Right kidney (tissue), 1 donor: ENCODE measurements around the gene GALNS.

Experiments used
- DNase-seq: peaks from one replicate; pipeline ENCODE4 v3.0.0-alpha.2; 2016

The GALNS gene

DNA sequence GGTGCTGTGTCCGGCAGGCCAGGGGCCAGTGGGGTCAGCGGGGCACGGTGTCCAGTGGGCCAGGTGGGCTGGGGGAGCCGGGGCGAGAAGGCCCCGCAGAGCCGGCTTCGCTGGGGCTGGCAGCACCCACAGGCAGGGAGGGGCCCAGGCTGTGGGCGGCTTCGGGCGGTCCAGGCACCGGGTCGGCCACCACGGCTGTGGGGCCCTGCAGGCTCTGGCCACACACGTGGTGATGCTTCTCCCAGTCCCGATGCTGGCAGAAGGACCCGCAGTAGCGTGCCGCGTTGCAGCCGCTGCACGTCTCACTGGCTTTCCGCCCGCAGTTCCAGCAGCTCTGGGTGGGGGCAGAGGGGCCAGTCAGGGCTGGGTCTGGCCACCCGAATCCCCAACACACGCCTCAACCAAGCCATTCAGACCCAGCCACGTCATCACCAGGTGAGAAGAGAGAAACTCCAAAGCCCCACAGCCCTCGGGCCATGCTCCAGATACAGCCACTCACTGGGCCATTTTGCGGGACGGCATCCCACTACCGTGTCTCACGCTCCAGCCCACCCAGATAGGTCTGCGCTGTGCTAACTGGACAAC is 20.3 kb upstream of the GALNS start:
- no peak for DNase-seq

DNA sequence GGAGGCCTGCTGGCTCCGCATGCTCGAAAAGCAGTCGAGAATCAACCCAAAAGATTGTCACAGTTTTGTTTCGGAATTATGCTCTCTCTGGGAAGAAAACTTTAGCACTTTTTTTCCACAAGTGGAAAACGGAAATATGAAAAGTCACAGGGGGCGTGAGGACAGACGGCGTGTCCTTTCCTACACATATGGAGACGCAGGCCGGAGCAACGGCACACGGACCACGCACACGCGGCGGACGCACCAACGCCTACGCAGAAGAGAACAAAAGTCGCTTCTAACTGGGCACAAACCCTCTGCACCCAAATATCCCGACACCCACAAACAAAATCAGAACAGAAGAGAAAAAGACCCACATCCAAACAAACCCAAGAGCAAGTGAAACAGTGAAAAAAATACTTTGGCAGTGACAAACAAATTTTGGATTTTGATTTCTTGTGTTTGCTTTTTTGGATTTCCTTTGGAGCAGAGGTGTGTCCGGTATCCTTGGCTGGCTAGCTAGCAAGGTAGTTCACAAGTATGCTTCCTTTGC is 19.0 kb upstream of the GALNS start:
- no peak for DNase-seq

DNA sequence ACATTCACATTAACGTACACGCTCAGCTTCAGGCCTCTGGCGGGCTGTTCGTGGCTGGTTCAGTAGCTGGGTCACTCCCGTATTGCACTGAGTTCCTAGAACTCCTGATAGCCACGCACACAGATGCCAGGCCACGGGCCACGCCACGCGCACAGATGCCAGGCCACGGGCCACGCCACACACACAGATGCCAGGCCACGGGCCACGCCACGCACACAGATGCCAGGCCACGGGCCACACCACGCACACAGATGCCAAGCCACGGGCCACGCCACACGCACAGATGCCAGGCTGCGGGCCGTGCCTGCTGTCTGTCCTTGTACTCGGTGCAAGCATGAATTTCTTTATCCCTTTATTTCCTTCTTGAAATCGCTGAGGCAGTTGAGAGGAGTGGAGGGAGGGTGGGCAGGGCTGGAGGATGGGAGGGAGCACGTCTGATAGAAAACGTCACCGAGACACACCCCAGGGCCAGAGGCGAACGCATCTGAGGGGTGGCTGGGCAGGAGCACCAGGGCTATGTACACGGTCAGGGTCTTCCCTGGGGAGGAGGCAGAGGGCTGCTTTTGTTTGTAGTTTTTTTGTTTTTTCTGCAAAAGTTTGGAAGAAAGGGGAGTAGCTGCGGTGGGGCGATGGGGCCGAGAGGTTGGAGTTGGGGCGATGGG is 18.3 kb upstream of the GALNS start:
- DNase-seq: no peak

DNA sequence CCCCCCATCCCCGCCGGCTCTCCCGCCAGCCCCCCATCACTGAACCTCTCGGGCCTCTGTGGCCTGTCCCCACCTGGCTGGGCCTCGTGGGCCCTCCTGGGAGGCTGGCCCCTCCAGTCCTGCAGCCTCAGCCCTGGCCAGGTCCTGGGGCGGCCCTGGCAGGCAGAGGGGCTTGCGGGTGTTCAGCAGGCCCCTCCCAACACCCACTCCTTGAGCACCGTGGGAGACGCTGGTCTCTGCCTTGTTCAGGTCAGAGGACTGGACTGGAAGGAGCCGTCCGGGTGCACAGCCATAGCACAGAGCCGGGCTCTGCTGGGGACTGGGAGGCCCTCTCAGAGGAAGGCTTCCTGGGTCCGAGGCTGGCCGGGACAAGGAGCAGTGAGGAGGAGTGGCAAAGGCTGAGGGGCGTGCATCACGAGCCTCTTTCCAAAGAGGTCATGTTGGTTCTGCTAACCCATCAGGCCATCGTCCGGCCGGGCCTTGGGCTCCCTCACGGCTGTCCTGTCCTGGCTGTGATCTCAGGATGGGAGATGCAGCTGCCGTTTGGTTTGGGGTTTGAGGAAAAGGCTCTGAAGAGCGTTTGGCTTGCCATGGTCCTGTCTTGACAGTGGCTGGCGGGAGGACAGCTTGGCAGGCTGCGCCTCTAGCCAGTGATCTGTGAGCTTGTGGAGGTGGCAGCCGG is 16.0 kb upstream of the GALNS start:
- DNase-seq: no peak

DNA sequence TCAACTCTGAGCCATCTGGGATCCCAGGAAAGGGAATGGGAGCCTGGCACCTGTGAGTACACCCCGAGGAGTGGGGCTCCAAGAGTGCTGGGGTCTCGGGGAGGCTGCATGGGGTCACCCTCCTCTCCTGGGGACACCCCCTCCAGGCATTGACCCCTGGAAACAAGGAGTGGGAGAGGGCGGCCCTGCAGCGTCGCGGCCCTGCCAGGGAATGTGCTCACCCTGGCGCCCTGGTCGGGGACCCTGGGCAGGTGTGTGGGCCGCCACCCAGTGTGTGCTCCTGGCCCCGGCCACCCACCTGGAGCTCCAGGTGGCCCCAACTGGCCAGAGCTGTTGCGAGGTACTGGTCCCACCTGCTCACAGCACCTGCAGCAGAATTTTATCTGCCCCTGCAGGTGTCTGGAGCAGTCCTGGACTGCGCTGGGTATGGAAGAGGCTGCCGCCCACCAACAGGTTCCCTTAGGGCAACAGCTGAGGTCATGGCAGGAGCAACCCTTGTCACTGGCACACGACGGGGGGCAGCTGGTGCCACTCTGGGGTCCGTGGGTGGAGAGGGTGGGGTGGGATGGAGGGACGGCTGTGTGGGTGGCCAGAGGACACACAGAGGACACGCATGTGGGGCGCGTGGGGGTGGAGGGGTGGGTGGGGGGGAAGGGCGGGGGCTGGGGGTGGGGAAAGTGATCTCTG is 15.1 kb upstream of the GALNS start:
- no peak for DNase-seq

DNA sequence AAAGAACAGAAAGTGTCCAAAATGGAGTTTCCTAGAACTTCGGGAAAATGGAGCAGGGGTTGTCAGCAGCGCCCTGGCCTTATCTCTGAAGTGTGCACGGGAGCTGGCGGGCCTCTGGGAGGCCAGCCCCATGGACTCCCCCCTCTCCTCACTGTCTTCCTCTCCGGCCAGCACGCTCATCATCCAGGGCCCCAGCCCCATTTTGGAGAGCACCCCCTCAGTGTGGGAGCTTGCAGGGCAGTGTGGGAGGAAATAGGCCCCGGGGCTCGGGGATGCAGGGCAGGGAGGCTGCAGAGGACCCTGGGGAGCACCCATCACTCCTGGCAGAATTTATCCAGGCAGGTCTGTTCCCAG is 14.6 kb upstream of the GALNS start:
- no peak for DNase-seq

DNA sequence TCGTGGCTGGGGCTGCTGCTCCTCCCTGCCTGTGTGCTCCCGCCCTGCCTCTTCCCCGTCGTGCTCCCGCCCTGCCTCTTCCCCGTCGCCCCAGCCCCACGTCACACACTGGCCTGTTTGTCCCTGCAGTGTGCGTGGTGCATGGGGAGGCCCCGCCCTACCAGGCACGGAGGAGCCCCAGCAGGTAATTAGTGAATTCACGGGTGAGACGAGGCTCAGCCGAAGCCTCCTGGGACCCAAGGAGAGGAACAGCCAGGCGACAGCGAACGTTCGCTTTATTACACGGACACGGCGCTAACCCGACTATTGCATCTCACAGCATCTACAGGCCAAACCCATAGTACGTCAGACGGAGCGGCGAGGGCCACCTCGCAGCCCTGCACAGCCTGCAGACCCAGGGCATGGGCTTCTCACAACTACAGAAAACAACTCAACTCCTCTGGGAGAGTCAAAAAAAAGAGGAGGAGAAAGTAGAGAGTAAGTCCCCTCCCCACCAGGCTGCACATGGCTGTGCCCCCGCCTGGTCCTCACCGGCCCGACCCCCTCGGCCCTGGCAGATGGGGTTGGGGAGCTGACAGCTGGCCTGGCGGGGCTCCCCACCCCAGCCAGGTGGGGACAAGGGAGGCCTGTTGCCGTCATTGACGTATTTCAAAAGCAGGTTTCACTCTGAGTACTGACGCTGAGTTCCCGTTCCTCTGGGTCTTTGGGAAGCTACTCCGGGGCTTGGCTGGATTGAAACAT is 14.0 kb upstream of the GALNS start:
- DNase-seq: no peak

DNA sequence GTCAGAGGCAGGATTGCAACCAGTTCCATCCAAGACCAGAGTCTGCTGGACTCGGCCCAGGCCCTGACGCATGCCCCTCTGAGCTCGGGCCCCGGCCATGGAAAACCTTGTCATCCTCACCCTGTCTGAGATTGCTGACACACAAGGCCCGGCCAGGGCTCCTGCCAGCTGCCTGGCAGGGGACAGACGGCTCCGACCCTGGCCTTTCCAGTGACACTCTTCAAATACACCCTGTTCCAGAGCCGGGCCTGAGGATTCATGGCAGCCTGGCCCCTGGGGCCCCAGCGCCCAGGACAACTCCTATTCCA is 12.9 kb upstream of the GALNS start:
- no peak for DNase-seq

DNA sequence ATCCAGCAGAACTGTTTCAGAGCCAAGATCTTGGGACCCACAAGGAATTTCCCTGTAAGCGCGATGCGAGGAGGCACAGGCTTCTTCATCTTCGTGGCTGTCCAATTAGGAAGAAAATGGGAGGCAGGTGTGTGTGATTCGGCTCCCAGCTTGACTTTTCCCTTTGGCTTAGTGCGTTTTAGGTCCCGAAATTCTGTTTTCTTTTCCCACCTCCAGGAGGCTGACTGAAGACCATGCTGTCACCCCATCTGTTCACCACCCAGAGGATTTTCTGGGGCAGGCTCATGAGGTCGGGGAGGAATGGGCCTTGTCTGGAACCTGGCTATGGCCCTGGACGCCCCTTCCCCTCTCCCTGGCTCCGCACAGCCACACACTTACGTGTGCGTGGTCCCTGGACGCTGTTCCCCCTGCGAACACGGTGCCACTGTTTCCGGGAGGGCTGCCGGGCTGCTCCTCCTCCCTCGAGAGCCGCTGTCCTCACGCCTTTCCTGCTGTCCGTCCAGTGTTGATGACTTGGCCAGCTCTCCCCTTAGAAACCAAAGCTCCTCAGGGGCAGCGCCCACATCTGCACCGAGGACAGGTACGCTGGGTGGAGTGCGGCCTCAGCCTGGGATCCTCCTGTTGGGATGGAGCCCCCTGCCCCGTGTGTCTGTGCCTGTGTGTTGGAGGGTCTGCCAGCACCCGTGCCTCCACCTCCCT is 12.4 kb upstream of the GALNS start:
- no peak for DNase-seq

DNA sequence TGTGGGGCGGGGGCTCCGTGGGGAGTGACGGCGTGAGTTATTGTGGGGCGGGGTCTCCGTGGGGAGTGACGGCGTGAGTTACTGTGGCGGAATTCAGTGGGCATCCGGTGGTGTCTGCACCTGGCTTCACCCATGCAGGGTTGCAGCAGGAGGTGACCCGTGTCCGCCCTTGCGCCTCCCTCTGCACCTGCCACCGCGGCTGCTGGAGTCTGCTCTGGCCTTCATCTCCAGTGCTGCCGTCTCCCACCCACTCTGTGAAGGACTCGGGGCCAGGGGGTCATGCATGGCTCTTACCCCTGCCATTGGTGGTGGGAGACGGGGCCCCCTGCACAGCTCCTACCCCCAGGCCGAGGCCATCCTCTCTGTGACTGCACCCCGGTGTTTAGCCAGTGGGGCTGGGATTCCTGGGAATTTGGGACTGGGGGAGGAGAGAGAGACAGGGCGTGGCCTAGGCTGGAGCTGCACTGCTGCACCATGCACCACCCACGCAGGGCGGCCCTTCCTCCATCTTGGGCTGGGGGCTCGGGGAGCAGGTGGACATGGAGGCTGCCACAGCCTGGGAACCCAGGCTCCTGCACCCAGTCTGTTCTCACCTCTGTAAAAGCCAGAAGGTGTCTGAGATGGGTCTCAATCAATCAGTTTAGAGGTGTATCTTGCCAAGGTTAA is 11.0 kb upstream of the GALNS start:
- no peak for DNase-seq

DNA sequence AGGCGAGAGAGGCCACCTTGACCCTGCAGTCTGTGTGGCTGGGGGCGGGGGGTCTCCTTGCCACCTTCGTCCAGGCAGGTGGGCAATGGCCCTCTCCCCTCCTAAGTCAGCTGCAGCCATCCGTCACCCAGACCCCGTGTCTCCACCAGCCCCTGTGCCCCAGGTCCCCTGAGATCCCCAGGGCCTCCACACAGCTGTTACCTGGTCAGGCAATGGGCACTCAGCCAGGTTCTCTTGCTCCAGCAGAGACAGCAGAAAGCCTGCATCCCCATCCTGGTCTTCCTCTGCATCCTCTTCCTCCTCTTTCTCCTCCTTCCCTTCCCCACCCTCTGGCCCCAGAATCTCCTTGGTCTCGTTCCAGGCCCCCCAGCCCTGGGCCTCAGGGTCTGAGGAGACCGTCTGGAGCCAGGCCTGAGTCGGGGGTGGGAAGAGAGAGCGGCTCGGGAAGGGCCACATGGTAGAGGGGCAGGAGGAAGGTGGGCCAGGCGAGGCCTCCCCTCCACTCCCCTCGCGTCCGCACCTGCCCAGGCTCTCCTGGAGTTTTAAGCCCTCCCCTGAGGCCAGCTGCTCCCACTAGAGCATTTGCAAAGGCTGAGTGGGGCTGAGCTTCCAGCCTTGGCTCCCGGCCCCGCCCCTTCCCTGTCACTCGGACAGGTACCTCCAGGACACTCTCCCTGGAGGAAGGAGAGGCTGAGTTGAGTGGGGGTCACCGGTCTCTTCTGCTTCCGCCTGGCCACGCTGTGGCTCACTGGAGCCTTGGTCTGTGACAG is 9.6 kb upstream of the GALNS start, which contains the start of gene PABPN1L:
PABPN1L (minus strand) TSS at position 510 of the 770 bp plus-strand sequence; CDS start at position 456, 54 bp downstream.
- DNase-seq: no peak

DNA sequence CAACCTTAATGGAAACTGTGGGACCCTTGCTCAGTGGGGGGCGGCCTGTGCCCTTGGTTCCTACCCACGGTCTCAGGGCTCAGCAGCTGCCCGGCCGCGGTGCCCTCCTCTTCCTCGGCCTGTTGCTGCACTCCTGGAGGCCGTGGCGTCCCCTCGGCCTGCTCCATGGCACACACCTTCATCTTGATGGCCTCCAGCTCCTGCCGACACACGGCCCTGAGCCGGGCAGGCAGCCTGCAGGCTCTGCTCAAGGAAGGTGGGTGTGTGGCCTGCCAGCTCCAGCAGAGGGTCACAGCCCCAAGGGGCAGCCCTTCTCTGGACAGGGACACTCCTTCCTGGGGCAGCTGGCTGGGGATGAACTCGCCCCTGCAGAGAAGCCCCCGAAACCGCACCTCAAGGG is 9.0 kb upstream of the GALNS start:
- DNase-seq: no peak

DNA sequence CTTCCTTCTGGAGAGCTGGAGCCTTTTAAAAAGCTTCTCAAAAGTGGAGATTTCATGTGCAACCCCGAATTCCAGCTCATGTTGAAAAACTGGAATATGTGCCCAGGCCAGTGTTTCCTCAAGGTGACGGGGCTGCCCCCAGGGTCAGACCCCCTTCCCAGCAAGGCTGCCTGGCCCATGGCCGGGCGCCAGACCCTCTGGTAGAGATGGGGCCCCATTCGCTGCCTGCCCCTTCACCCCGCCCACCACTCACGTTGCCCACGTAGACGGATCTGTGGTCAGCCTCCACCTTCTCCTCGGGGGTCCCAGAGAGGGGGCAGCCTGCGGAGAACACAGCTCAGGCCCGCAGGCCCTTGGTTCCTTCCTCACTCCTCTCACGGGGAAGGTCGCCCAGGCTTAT is 8.6 kb upstream of the GALNS start:
- no peak for DNase-seq

DNA sequence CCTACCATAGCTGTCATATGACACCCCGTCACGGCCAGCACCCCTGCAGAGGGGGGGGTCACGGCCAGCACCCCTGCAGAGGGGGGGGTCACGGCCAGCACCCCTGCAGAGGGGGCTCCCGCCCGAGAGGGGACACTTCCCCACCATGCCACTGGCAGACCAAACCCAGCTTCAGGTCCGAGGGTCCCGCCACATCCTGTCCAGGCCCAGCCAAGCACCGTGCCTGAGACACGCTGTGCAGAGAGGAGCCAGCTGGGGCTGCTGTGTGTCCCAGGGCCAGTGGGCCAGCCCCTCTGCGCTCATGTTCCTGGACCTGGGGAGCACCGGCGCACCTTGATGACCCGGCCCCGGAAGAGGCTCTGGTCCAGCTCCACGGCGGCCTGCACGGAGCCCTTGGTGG is 7.8 kb upstream of the GALNS start:
- DNase-seq: no peak

DNA sequence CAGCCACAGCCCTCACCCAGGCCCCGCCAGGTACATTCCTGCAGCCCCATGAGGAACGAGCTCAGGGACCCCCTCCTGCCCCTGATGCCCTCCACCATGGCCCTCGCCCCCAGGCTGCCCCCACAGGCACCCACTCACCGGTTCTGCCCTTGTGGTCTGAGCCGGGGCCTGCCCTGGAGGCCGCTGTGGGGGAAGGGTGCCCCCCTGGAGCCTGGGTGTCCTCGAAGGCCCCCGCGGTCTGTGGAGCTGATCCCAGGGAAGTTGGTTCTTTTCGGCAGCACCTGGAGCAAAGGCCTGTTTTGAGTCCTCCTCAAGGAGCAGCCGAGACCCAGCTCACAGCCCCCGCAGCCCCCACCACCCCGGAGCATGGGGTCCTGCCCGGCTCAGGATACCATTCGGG is 7.4 kb upstream of the GALNS start:
- DNase-seq: no peak

DNA sequence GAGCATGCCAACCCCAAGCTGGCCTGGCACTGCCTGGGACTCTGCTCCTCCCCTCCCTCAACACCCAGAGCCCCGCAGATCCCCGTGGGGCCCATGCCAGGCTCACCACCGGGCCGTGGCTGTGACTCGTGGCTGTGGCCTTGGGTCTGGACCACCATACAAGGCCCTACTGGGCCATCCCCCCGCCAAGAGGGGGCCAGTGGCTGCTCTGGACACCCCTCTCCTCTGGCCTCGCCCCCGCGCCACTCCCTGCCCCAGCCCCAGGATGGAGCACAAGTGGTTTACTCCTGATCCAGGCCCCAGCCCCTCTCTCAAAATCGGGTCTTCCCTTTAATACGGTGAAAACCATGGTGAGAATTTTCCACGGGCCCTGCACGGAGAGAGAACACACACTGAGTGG is 6.7 kb upstream of the GALNS start:
- no peak for DNase-seq

DNA sequence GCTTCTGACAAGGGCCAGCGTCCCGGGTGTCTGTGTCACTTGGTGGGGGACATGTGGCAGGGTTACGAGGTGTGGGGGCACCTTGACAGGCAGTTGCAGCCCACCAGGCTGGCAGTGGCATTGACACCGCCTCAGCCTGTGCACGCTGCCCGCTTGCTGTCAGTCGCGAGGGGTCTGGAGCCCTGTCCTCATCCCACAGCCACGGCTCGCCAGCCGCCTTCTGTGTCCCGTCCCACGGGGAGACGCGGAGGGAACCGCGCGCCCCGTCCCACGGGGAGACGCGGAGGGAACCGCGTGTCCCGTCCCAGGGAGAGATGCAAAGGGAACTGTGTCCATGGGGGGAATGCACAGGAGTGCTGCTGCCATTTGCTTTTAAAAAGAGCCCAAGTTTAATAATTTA is 6.2 kb upstream of the GALNS start:
- no peak for DNase-seq

DNA sequence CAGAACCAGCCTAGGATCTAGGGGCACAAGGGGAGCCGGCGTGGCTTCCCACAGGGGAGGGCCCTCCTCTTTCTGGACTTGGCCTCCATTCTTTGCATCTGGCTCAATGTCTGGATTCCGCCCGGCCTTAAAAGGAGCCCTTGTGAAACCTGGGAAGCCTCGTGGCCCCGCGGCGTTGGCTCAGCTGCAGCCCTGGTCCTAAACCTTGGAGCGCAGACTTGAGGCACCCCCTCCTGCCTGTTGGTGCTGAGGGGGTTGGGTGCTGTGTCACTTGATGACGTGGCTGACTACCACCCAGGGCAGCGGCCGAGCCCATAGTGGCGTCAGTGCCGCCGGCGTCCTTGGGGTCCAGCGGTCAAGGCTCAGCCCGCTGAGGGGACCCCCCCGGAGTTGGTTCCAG is 4.6 kb upstream of the GALNS start:
- no peak for DNase-seq

DNA sequence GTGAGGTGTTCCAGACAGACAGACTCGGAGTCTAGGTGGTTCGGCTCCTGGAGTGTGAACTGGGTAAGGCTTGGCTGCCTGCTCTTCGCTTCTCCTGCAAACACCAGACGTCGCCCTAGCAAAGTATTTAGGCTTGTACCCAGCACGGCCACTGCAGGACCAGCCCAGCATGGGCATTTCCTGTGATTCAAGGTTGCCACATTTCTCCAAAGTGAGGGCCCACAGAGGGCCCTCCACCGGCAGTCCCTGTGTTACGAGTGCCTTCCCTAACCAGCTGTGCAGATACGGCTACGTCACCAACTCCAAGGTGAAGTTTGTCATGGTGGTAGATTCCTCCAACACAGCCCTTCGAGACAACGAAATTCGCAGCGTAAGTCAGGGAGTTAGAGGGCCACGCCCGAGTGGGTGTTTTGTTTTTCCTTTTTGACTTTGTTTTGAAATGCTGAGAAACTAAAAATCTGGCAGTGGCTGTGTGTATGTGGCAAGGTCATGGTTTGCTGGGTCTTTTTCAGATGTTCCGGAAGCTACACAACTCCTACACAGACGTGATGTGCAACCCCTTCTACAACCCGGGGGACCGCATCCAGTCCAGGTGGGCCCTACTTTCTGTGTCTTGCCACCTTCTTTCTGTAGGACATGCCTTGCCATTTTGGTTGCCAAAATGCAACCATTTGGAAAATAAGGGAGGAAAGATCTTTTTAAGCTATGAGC is 2.8 kb upstream of the GALNS start:
- DNase-seq: no peak

DNA sequence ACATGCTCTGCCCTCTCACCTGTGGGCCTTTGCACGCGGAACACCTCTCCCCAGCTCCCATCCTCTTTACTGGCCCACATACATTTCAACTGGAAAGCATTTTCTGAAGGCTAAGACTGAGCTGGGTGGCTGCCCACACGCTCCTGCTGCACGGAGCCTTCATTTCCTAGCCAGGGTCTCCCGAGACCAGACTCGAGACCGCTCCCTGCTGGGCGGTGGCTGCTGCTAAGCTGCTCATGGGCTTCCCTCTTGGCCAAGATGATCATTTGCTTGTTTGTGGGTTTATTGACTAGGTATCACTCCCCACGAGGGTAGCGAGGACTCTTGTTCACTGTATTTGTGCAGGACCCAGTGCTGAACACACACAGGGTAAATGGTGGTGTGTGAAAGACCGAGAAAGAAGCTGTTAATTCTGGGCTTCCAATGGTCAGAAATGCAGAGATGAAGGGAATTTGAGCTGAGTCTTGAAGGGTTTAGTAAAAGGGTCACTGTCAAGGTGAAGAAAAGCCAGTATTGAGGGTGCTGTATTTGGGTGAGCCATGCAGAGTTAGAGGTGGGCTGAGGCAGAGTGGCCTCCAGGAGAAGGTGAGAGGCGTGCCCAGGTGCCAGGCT is 1.1 kb upstream of the GALNS start:
- DNase-seq: no peak
